Activated CD8-positive, alpha-beta memory T cell treated with anti-CD3 and anti-CD28 coated beads, Interleukin-2, amount 50 U/mL, for 4 hours (primary cell): ENCODE results near the gene AGMO.

Experiments used
- DNase-seq: peaks from one replicate; pipeline ENCODE4 v3.0.0-alpha.2; 2020

The AGMO gene

GRCh38 chr7:15378494-15379145, 183.2 kb downstream of the AGMO start:
- DNase-seq, result no peak

GRCh38 chr7:15376600-15376999, 185.2 kb downstream of the AGMO start:
- no peak for DNase-seq

- no peak for DNase-seq
Observed at GRCh38 chr7:15370441-15370840, 191.4 kb downstream of the AGMO start.

- no peak for DNase-seq
Observed at GRCh38 chr7:15368653-15369052, 193.2 kb downstream of the AGMO start.

GRCh38 chr7:15367897-15368296, 193.9 kb downstream of the AGMO start:
- DNase-seq, result no peak

GRCh38 chr7:15358112-15358511, 203.7 kb downstream of the AGMO start:
- DNase-seq, result no peak

- no peak for DNase-seq
Observed at GRCh38 chr7:15352421-15353206, 209.2 kb downstream of the AGMO start.

- DNase-seq, result no peak
Observed at GRCh38 chr7:15345216-15345615, 216.6 kb downstream of the AGMO start.

GRCh38 chr7:15341817-15342216, 220.0 kb downstream of the AGMO start:
- DNase-seq, result no peak

- DNase-seq, result no peak
Observed at GRCh38 chr7:15336146-15336545, 225.7 kb downstream of the AGMO start.

GRCh38 chr7:15335390-15335789, 226.4 kb downstream of the AGMO start:
- no peak for DNase-seq

GRCh38 chr7:15334536-15335263, 227.1 kb downstream of the AGMO start:
- DNase-seq, result no peak

GRCh38 chr7:15332956-15333355, 228.9 kb downstream of the AGMO start:
- no peak for DNase-seq

GRCh38 chr7:15330943-15331342, 230.9 kb downstream of the AGMO start:
- DNase-seq, result no peak

- DNase-seq, result no peak
Observed at GRCh38 chr7:15327001-15327400, 234.8 kb downstream of the AGMO start.

- no peak for DNase-seq
Observed at GRCh38 chr7:15326044-15326644, 235.7 kb downstream of the AGMO start.

- DNase-seq, result no peak
Observed at GRCh38 chr7:15323550-15323949, 238.3 kb downstream of the AGMO start.

GRCh38 chr7:15317215-15317614, 244.6 kb downstream of the AGMO start:
- no peak for DNase-seq

GRCh38 chr7:15315678-15316077, 246.1 kb downstream of the AGMO start:
- DNase-seq, result no peak

- no peak for DNase-seq
Observed at GRCh38 chr7:15314922-15315321, 246.9 kb downstream of the AGMO start.

GRCh38 chr7:15313361-15313760, 248.5 kb downstream of the AGMO start:
- DNase-seq, result no peak

- no peak for DNase-seq
Observed at GRCh38 chr7:15309872-15310271, 251.9 kb downstream of the AGMO start.

- DNase-seq, result no peak
Observed at GRCh38 chr7:15308821-15309220, 253.0 kb downstream of the AGMO start.

- DNase-seq, result no peak
Observed at GRCh38 chr7:15306296-15306695, 255.5 kb downstream of the AGMO start.
